Measurements from ENCODE around the gene ADCY10. TPM values are rescaled to one million over a fixed set of nuclear protein-coding genes. Genes with fewer than 3 reads are reported as not detected.
A peak's percentile ranks its signal among the peaks of the same experiment; 100 is the strongest.

The ADCY10 gene
- polyA plus RNA-seq, 3 donors: 0.09 TPM; not detected in 2

GRCh38 chr1:167955915-167956314 lies 42.0 kb upstream of the ADCY10 start:
- no peak overlapping the region for H3K9ac ChIP-seq (ENCODE audit: insufficient read depth, low read length, poor library complexity, severe bottlenecking)
- intact Hi-C loops (cut with micrococcal nuclease): no loop called here

DNA sequence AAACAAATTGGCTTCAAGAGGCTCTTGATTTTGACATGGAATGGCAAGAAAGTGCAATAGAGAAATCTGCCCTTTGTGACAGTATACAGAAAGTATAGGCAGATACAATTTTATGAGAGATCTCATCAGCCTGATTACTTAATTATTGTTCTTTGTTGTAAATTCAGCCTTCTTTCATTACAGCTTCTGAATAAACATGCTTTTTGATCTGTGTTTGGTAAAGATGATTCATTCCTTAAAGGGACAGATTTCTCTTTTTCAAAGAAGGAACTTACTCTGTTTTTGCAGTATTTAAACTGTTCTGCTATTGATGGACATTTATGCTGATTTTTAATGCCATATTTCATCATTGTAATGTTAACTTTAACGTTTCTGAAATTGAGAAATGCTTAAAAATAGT lies 36.6 kb upstream of the ADCY10 start:
- intact Hi-C loops (cut with micrococcal nuclease): no loop called here
- Histone ChIP-seq H3K27ac (ENCODE audit: low read depth in 1 of 2, low read length in 2 of 2) (peak overlapping the region in 1 of 2 donors; percentile 4), H3K27me3 (ENCODE audit: control insufficient read depth in 2 of 2, insufficient read depth in 2 of 2, low read length in 2 of 2) (no peaks in the 10 kb centered on the region), H3K4me2 (replicated peaks; ENCODE audit: extremely low read depth, low read length, poor library complexity, severe bottlenecking) (no peak overlapping the region), H3K79me2 (ENCODE audit: insufficient read depth, low read length) (peaks cover 50% of the 10 kb centered on the region), H3K9ac (ENCODE audit: insufficient read depth, low read length, poor library complexity, severe bottlenecking) (no peak overlapping the region), H3K4me1 (ENCODE audit: control insufficient read depth in 1 of 2, insufficient read depth in 2 of 2, low read length in 2 of 2) (no peaks in the 10 kb centered on the region), H4K20me1 (ENCODE audit: insufficient read depth, low read length) (peaks cover 38% of the 10 kb centered on the region), H3K4me3 (replicated peaks in 1 of 3; ENCODE audit: low read depth in 2 of 3, low read length in 3 of 3) (no peak overlapping the region), H3K36me3 (replicated peaks in 1 of 2; ENCODE audit: control insufficient read depth in 1 of 2, insufficient read depth in 2 of 2, low read length in 2 of 2) (peaks cover 28 to 41% of the 10 kb centered on the region in 2 donors), H3K9me3 (replicated peaks in 1 of 2; ENCODE audit: control insufficient read depth in 1 of 2, insufficient read depth in 1 of 2, low read length in 2 of 2) (peaks cover 0 to under 1% of the 10 kb centered on the region in 2 donors), H2AFZ (ENCODE audit: insufficient read depth, low read depth, low read length, poor library complexity, severe bottlenecking) (no peak overlapping the region)
- DNase-seq: no peak
- Mint-ChIP-seq H3K27ac (no peak overlapping the region), H3K36me3 (peaks cover 29 to 39% of the 10 kb centered on the region in 2 donors), H3K27me3 (ENCODE audit: low read depth in 3 of 3) (peaks cover 0 to 2% (median 0%) of the 10 kb centered on the region in 3 donors), H3K4me1 (peaks cover 15% of the 10 kb centered on the region), H3K4me3 (no peak overlapping the region), H3K9me3 (peaks cover 0 to 6% (median 0%) of the 10 kb centered on the region in 7 donors)
- no CpG with 5 or more reads among the region's 1 CpG for WGBS (ENCODE audit: insufficient coverage)
- TF ChIP-seq, protein P1, sequence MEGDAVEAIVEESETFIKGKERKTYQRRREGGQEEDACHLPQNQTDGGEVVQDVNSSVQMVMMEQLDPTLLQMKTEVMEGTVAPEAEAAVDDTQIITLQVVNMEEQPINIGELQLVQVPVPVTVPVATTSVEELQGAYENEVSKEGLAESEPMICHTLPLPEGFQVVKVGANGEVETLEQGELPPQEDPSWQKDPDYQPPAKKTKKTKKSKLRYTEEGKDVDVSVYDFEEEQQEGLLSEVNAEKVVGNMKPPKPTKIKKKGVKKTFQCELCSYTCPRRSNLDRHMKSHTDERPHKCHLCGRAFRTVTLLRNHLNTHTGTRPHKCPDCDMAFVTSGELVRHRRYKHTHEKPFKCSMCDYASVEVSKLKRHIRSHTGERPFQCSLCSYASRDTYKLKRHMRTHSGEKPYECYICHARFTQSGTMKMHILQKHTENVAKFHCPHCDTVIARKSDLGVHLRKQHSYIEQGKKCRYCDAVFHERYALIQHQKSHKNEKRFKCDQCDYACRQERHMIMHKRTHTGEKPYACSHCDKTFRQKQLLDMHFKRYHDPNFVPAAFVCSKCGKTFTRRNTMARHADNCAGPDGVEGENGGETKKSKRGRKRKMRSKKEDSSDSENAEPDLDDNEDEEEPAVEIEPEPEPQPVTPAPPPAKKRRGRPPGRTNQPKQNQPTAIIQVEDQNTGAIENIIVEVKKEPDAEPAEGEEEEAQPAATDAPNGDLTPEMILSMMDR (IDR thresholded peaks at IDR 0.05): no peak

More at GRCh38 chr1:167955915-167956314, 42.0 kb upstream of the ADCY10 start:
- Histone ChIP-seq H3K36me3 (replicated peaks in 1 of 2; ENCODE audit: control insufficient read depth in 1 of 2, insufficient read depth in 2 of 2, low read length in 2 of 2) (peaks cover 28 to 38% of the 10 kb centered on the region in 2 donors), H3K4me1 (ENCODE audit: control insufficient read depth in 1 of 2, insufficient read depth in 2 of 2, low read length in 2 of 2) (no peaks in the 10 kb centered on the region), H3K27me3 (ENCODE audit: control insufficient read depth in 2 of 2, insufficient read depth in 2 of 2, low read length in 2 of 2) (no peaks in the 10 kb centered on the region), H3K4me2 (replicated peaks; ENCODE audit: extremely low read depth, low read length, poor library complexity, severe bottlenecking) (no peak overlapping the region), H4K20me1 (ENCODE audit: insufficient read depth, low read length) (peaks cover 9% of the 10 kb centered on the region), H3K79me2 (ENCODE audit: insufficient read depth, low read length) (peaks cover 13% of the 10 kb centered on the region), H3K27ac (ENCODE audit: low read depth in 1 of 2, low read length in 2 of 2) (no peak overlapping the region), H3K4me3 (replicated peaks in 1 of 3; ENCODE audit: low read depth in 2 of 3, low read length in 3 of 3) (no peak overlapping the region), H3K9me3 (replicated peaks in 1 of 2; ENCODE audit: control insufficient read depth in 1 of 2, insufficient read depth in 1 of 2, low read length in 2 of 2) (peaks cover 0 to 2% of the 10 kb centered on the region in 2 donors), H2AFZ (ENCODE audit: insufficient read depth, low read depth, low read length, poor library complexity, severe bottlenecking) (no peak overlapping the region)
- peaks cover 39 to 60% of the 10 kb centered on the region in 2 donors for H3K36me3 Mint-ChIP-seq
- H3K27ac Mint-ChIP-seq: peak overlapping the region in 1 of 7 donors; percentile 52
- no peaks in the 10 kb centered on the region for H3K27me3 Mint-ChIP-seq (ENCODE audit: low read depth in 3 of 3)
- no peak overlapping the region for H3K4me3 Mint-ChIP-seq
- DNase-seq: no peak
- H3K9me3 Mint-ChIP-seq: peaks cover 0 to 9% (median 0%) of the 10 kb centered on the region in 7 donors
- WGBS (ENCODE audit: insufficient coverage): no CpG with 5 or more reads among the region's 2 CpGs
- TF ChIP-seq, protein P1 (IDR thresholded peaks at IDR 0.05): no peak
- H3K4me1 Mint-ChIP-seq: peaks cover 4% of the 10 kb centered on the region

Data from CD14-positive monocyte (primary cell).